Prostate gland (tissue), 2 donors: ENCODE data around the gene IFI44. TPM values are rescaled to one million over a fixed set of nuclear protein-coding genes. Genes with fewer than 3 reads are reported as not detected.

Experiments used
- DNase-seq: peaks from one replicate; pipeline ENCODE4 v3.0.0-alpha.2; 2019; ENCODE audit warnings: low spot score
- H3K27ac ChIP-seq, 2 donors: fragments of 200-600 bp; sonication (generic); 2 replicates each; pipeline ENCODE4 v1.5.1; 2017 to 2019
- H3K27me3 ChIP-seq: fragments of 200-600 bp; sonication (generic); replicated peaks from 2 replicates; pipeline ENCODE4 v1.5.1; 2019; ENCODE audit not compliant: insufficient read depth
- H3K36me3 ChIP-seq, 2 donors: fragments of 200-600 bp; sonication (generic); 1 replicate in 1 of 2; 2 replicates in 1 of 2; pipeline versions ENCODE4 v1.5.1 to v1.8.1; 2017 to 2019
- H3K4me1 ChIP-seq: fragments of 200-600 bp; sonication (generic); replicated peaks from 2 replicates; pipeline ENCODE4 v1.5.1; 2019
- H3K4me3 ChIP-seq, 2 donors: fragments of 200-600 bp; sonication (generic); 2 replicates each; pipeline ENCODE4 v1.5.1; 2017 to 2019
- H3K9me3 ChIP-seq: fragments of 200-600 bp; sonication (generic); 2 replicates; pipeline ENCODE4 v1.5.1; 2017
- POLR2A ChIP-seq: fragments of 450-650 bp; IDR thresholded peaks from one replicate; pipeline ENCODE4 v1.6.1; 2016; ENCODE audit warnings: antibody characterized with exemption, mild to moderate bottlenecking
- POLR2AphosphoS5 ChIP-seq: sonication (generic); formaldehyde crosslinking; IDR thresholded peaks from one replicate; pipeline ENCODE4 v1.6.1; 2017; ENCODE audit warnings: antibody characterized with exemption
- WGBS: methylation state at CpG from one replicate; pipeline ENCODE4 v1.1.5; 2018; 5-methylcytosine and 5-hydroxymethylcytosine counted together
- intact Hi-C: fragments of 100-400 bp; cut with DNase I; formaldehyde crosslinking; loops from one replicate; pipeline ENCODE4 v1.14.2; 2022
- total RNA-seq, 2 donors: library from RNA; depleted of rRNA; stranded (reverse); fragments of >200 nt; gene quantifications; one replicate each; pipeline ENCODE4 v1.1.0, GENCODE V29; 2016
- TF ChIP-seq, protein P1 (sequence below), 4 experiments: fragments of 200-600 bp in 2 of 4; fragments of 450-650 bp in 2 of 4; sonication (generic) in 2 of 4; IDR thresholded peaks; 1 replicate in 3 of 4; 2 replicates in 1 of 4; pipeline ENCODE4 v1.5.1; 2016 to 2019; ENCODE audit warnings: antibody characterized with exemption in 4 of 4, mild to moderate bottlenecking in 2 of 4, moderate library complexity in 2 of 4

Gene IFI44
- total RNA-seq, 2 donors from 2014 or later: 5.3 to 23.9 TPM

DNA sequence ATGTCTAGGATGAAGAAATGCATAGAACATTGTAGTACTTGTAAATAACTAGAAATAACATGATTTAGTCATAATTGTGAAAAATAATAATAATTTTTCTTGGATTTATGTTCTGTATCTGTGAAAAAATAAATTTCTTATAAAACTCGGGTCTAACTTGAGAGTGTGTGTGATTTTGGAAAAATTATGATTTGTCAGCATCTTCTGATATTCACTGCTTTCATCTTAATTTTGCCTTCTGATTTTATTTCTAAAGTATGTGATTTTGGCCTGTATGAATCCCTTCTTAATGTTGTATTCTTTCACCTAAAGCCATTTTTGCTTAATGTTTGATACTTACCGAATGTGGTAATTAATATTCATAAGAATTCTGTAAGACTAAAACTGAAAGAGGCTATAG, 14.3 kb downstream of the IFI44 start:
- no peak for DNase-seq
- no peaks in the 10 kb centered on the region for H3K36me3 ChIP-seq
- TF ChIP-seq POLR2AphosphoS5 (no peak), POLR2A (no peak)
- H3K4me1 ChIP-seq: no peaks in the 10 kb centered on the region
- 90% methylated on average over 2 of the region's 2 CpGs for WGBS
- H3K4me3 ChIP-seq: no peak overlapping the region
- H3K27me3 ChIP-seq: no peaks in the 10 kb centered on the region
- intact Hi-C loops: no loop called here
- no peaks in the 10 kb centered on the region for H3K9me3 ChIP-seq
- no peak overlapping the region for H3K27ac ChIP-seq

GRCh38 chr1:78664763-78665162, 15.1 kb downstream of the IFI44 start:
- intact Hi-C loops: no loop called here

DNA sequence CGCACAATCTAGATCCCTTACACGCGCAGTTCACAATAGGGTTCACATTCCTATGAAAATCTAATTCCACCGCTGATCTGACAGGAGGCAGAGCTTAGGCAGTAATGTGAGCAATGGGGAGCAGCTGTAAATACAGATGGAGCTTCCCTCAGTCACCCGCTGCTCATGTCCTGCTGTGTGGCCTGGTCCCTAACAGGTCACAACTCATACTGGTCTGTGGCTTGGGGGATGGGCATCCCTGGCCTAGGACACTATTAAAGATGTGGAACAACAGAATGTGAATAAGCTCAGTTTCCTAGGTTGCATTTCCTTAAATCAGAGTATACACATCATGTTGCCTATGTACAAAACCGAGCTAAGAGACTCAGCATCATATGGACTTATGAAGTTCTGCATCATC, 16.2 kb downstream of the IFI44 start:
- 93% methylated on average over 6 of the region's 6 CpGs for WGBS
- H3K27ac ChIP-seq: no peak overlapping the region
- DNase-seq: no peak
- H3K4me1 ChIP-seq: no peaks in the 10 kb centered on the region
- intact Hi-C loops: no loop called here
- H3K36me3 ChIP-seq: no peaks in the 10 kb centered on the region
- no peak overlapping the region for H3K4me3 ChIP-seq
- TF ChIP-seq POLR2AphosphoS5 (no peak), POLR2A (no peak)
- TF ChIP-seq, protein P1, sequence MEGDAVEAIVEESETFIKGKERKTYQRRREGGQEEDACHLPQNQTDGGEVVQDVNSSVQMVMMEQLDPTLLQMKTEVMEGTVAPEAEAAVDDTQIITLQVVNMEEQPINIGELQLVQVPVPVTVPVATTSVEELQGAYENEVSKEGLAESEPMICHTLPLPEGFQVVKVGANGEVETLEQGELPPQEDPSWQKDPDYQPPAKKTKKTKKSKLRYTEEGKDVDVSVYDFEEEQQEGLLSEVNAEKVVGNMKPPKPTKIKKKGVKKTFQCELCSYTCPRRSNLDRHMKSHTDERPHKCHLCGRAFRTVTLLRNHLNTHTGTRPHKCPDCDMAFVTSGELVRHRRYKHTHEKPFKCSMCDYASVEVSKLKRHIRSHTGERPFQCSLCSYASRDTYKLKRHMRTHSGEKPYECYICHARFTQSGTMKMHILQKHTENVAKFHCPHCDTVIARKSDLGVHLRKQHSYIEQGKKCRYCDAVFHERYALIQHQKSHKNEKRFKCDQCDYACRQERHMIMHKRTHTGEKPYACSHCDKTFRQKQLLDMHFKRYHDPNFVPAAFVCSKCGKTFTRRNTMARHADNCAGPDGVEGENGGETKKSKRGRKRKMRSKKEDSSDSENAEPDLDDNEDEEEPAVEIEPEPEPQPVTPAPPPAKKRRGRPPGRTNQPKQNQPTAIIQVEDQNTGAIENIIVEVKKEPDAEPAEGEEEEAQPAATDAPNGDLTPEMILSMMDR (IDR thresholded peaks at IDR 0.05): no peak
- H3K9me3 ChIP-seq: no peaks in the 10 kb centered on the region
- no peaks in the 10 kb centered on the region for H3K27me3 ChIP-seq

More at GRCh38 chr1:78664763-78665162, 15.1 kb downstream of the IFI44 start:
- DNase-seq: no peak
- no peak overlapping the region for H3K27ac ChIP-seq
- WGBS: 100% methylated on average over 1 of the region's 1 CpG
- H3K36me3 ChIP-seq: no peaks in the 10 kb centered on the region
- H3K4me3 ChIP-seq: no peak overlapping the region
- H3K9me3 ChIP-seq: no peaks in the 10 kb centered on the region
- H3K4me1 ChIP-seq: no peaks in the 10 kb centered on the region
- TF ChIP-seq POLR2AphosphoS5 (no peak), POLR2A (no peak)
- TF ChIP-seq, protein P1 (IDR thresholded peaks at IDR 0.05): no peak
- H3K27me3 ChIP-seq: no peaks in the 10 kb centered on the region

DNA sequence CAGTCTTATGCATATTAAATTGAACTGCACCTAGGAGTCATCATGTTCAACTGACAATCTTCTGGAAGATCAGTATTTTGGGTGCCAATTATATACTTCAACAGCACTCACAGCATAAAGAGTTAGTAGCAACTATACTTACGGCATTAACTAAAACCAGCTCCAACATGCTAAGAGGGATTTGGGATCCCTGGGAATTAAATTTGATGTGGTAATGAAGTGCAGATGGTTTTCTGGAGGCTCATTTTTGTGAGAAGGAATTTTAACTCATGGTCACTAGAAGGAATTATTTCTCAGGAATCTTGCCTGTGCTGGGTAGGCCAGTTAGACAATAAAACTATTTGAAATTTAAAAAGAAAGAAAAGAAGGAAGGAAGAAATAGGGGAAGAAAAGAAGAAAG, 18.3 kb downstream of the IFI44 start:
- Histone ChIP-seq H3K4me3 (no peak overlapping the region), H3K4me1 (no peaks in the 10 kb centered on the region), H3K27me3 (no peaks in the 10 kb centered on the region), H3K36me3 (no peaks in the 10 kb centered on the region), H3K27ac (no peak overlapping the region), H3K9me3 (no peaks in the 10 kb centered on the region)
- TF ChIP-seq, protein P1 (IDR thresholded peaks at IDR 0.05): no peak
- no peak for TF ChIP-seq POLR2AphosphoS5
- 97% methylated on average over 1 of the region's 1 CpG for whole genome bisulfite sequencing
- no peak for DNase-seq
- intact Hi-C loops: no loop called here

- Histone ChIP-seq H3K9me3 (no peaks in the 10 kb centered on the region), H3K4me1 (no peaks in the 10 kb centered on the region), H3K27ac (no peak overlapping the region), H3K27me3 (no peaks in the 10 kb centered on the region), H3K36me3 (no peaks in the 10 kb centered on the region), H3K4me3 (no peak overlapping the region)
- intact Hi-C loops: no loop called here
- DNase-seq: no peak
- TF ChIP-seq POLR2A (no peak), POLR2AphosphoS5 (no peak)
- TF ChIP-seq, protein P1 (IDR thresholded peaks at IDR 0.05): no peak
Measured at GRCh38 chr1:78668427-78668826, 18.8 kb downstream of the IFI44 start.
